Activated CD4-positive, alpha-beta T cell treated with anti-CD3 and anti-CD28 coated beads for 36 hours (primary cell): ENCODE measurements around the gene EPB42. TPM values are rescaled to one million over a fixed set of nuclear protein-coding genes. Genes with fewer than 3 reads are reported as not detected.

Experiments
- ATAC-seq: fragments of 200-7000 bp; cut with Tn5 transposase; one replicate; pipeline ENCODE4 v1.10.0; 2021; ENCODE audit warnings: mild to moderate bottlenecking, moderate library complexity
- CTCF ChIA-PET: fragments of 350-600 bp; sonication (Branson Sonifier 250); formaldehyde crosslinking; loops from one replicate; lab custom pipeline; 2021; ENCODE audit warnings: antibody characterized with exemption; lab: Charles Lee
- POLR2A ChIA-PET: fragments of 350-600 bp; sonication (Branson Sonifier 250); formaldehyde crosslinking; loops from one replicate; lab custom pipeline; 2021; ENCODE audit warnings: antibody characterized with exemption, inconsistent platforms; lab: Charles Lee
- DNase-seq: peaks from one replicate; pipeline ENCODE4 v3.0.0-alpha.2; 2020
- H3K27ac Mint-ChIP-seq: one replicate; pipeline ENCODE4 v1.8.0; 2021; ENCODE audit warnings: mixed read lengths
- H3K27me3 Mint-ChIP-seq: one replicate; pipeline ENCODE4 v1.8.0; 2021; ENCODE audit warnings: mixed read lengths
- H3K36me3 Mint-ChIP-seq: one replicate; pipeline ENCODE4 v1.8.0; 2021; ENCODE audit warnings: low read depth, mixed read lengths
- H3K4me1 Mint-ChIP-seq: one replicate; pipeline ENCODE4 v1.8.0; 2021; ENCODE audit warnings: mixed read lengths
- H3K4me3 Mint-ChIP-seq: one replicate; pipeline ENCODE4 v1.8.0; 2021; ENCODE audit warnings: mild to moderate bottlenecking, moderate library complexity, mixed read lengths
- H3K9me3 Mint-ChIP-seq: one replicate; pipeline ENCODE4 v1.8.0; 2021; ENCODE audit warnings: low read depth, mixed read lengths
- intact Hi-C, 2 experiments: fragments of 100-400 bp; cut with DNase I in 1 of 2; cut with micrococcal nuclease in 1 of 2; formaldehyde crosslinking; loops; one replicate each; pipeline versions ENCODE4 v1.14.2 to v1.15.1; 2022 to 2024; cut with DNase I, micrococcal nuclease
- total RNA-seq, 2 experiments: library from RNA; stranded (reverse); gene quantifications; one replicate each; pipeline ENCODE4 v1.2.3, GENCODE V29; 2021

The EPB42 gene
- total RNA-seq, 2 experiments from 2014 or later, result not detected

- no peaks in the 10 kb centered on the region for H3K9me3 Mint-ChIP-seq
- no peaks in the 10 kb centered on the region for H3K27me3 Mint-ChIP-seq
- ChIA-PET CTCF (interaction anchor here (0.7 kb wide), 1 partner anchor 42 kb away, joined by 3 read pairs; no protein-coding TSS in a partner anchor), POLR2A (no interaction called here)
- no peak for DNase-seq
- H3K4me3 Mint-ChIP-seq, result no peak overlapping the region
- no peak overlapping the region for H3K27ac Mint-ChIP-seq
- ATAC-seq, result no peak
- H3K36me3 Mint-ChIP-seq, result peaks cover 32% of the 10 kb centered on the region
- intact Hi-C loops, result no loop called here
- peaks cover 11% of the 10 kb centered on the region for H3K4me1 Mint-ChIP-seq
These were observed 70.5 kb downstream of the EPB42 start for GRCh38 chr15:43150191-43150929.

Other genes starting within 250 kb of the EPB42 start
- 10 to 100 TPM; 26.8 to 30.6 TPM for gene UBR1, start 115.0 kb downstream of the EPB42 start, total RNA-seq
- gene TMEM62, start 87.4 kb downstream of the EPB42 start, total RNA-seq, result 10 to 100 TPM; 10.9 to 12.9 TPM
- gene CCNDBP1, start 35.6 kb downstream of the EPB42 start, total RNA-seq, result 10 to 100 TPM; 45.8 to 51.6 TPM
- gene TGM5, start 45.9 kb upstream of the EPB42 start, total RNA-seq, result not detected
- gene TGM7, start 81.2 kb upstream of the EPB42 start, total RNA-seq, result not detected
- gene LCMT2, start 109.6 kb upstream of the EPB42 start, total RNA-seq, result 1 to 10 TPM; 7.6 to 8.5 TPM
- gene ZSCAN29, start 150.0 kb upstream of the EPB42 start, total RNA-seq, result 10 to 100 TPM; 20.8 to 26.4 TPM
- gene TUBGCP4, start 150.1 kb upstream of the EPB42 start, total RNA-seq, result 10 to 100 TPM; 43.6 to 44.0 TPM